ENCODE data around the gene MAN1A1.

Gene MAN1A1

GRCh38 chr6:119346450-119346849, 3.1 kb downstream of the MAN1A1 start:
- DNase-seq = no peak

- no peak for DNase-seq
Measured at GRCh38 chr6:119345114-119345513, 4.4 kb downstream of the MAN1A1 start.

- no peak for DNase-seq
Measured at GRCh38 chr6:119344306-119344705, 5.3 kb downstream of the MAN1A1 start.

GRCh38 chr6:119343573-119344146, 5.9 kb downstream of the MAN1A1 start:
- no peak for DNase-seq

GRCh38 chr6:119343167-119343566, 6.4 kb downstream of the MAN1A1 start:
- DNase-seq = no peak

GRCh38 chr6:119342430-119342829, 7.1 kb downstream of the MAN1A1 start:
- no peak for DNase-seq

GRCh38 chr6:119340796-119341487, 8.6 kb downstream of the MAN1A1 start:
- DNase-seq = no peak

- no peak for DNase-seq
Measured at GRCh38 chr6:119339941-119340456, 9.6 kb downstream of the MAN1A1 start.

- DNase-seq = no peak
Measured at GRCh38 chr6:119337762-119338161, 11.8 kb downstream of the MAN1A1 start.

GRCh38 chr6:119337252-119337651, 12.3 kb downstream of the MAN1A1 start:
- no peak for DNase-seq

GRCh38 chr6:119334535-119335264, 14.9 kb downstream of the MAN1A1 start:
- DNase-seq = no peak

- no peak for DNase-seq
Measured at GRCh38 chr6:119333707-119334295, 15.8 kb downstream of the MAN1A1 start.

GRCh38 chr6:119333063-119333609, 16.4 kb downstream of the MAN1A1 start:
- DNase-seq = no peak

- no peak for DNase-seq
Measured at GRCh38 chr6:119331663-119332286, 17.8 kb downstream of the MAN1A1 start.

GRCh38 chr6:119330520-119331113, 18.9 kb downstream of the MAN1A1 start:
- no peak for DNase-seq

- DNase-seq = no peak
Measured at GRCh38 chr6:119329794-119330180, 19.8 kb downstream of the MAN1A1 start.

- DNase-seq = no peak
Measured at GRCh38 chr6:119328892-119329793, 20.4 kb downstream of the MAN1A1 start.

- DNase-seq = no peak
Measured at GRCh38 chr6:119328254-119328653, 21.3 kb downstream of the MAN1A1 start.

- no peak for DNase-seq
Measured at GRCh38 chr6:119327810-119328209, 21.8 kb downstream of the MAN1A1 start.

GRCh38 chr6:119326291-119327005, 23.1 kb downstream of the MAN1A1 start:
- DNase-seq = no peak
